ACC112 (cell line): ENCODE results near the gene TMCC1.
"Not testable (repeated sequence)": the region's sequence is repeated elsewhere in the genome, so short reads cannot be mapped to it uniquely, and the experiment has no call there.

ENCODE experiments used
- H2AFZ ChIP-seq: fragments of 200-600 bp; sonication (generic); one replicate; pipeline ENCODE4 v1.6.0; 2017; ENCODE audit warnings: antibody characterized with exemption, low read length; ENCODE audit not compliant: unreplicated experiment
- H3K27ac ChIP-seq: fragments of 200-600 bp; sonication (generic); 2 replicates; pipeline ENCODE4 v1.5.1; 2014; ENCODE audit warnings: low read depth, mild to moderate bottlenecking, antibody characterized with exemption, low read length, moderate library complexity
- H3K27me3 ChIP-seq: fragments of 200-600 bp; sonication (generic); 2 replicates; pipeline ENCODE4 v1.6.1; 2014; ENCODE audit warnings: mild to moderate bottlenecking, antibody characterized with exemption, low read length, moderate library complexity, mixed read lengths; ENCODE audit not compliant: insufficient read depth
- H3K36me3 ChIP-seq: fragments of 200-600 bp; sonication (generic); 2 replicates; pipeline ENCODE4 v1.6.1; 2016; ENCODE audit warnings: mild to moderate bottlenecking, antibody characterized with exemption, low read length, moderate library complexity, mixed read lengths; ENCODE audit not compliant: insufficient read depth
- H3K4me1 ChIP-seq: fragments of 200-600 bp; sonication (generic); one replicate; pipeline ENCODE4 v1.6.1; 2016; ENCODE audit warnings: low read length, mixed read lengths; ENCODE audit not compliant: insufficient read depth, unreplicated experiment, control insufficient read depth
- H3K4me3 ChIP-seq: fragments of 200-600 bp; sonication (generic); 2 replicates; pipeline ENCODE4 v1.5.1; 2014; ENCODE audit warnings: mild to moderate bottlenecking, low read depth, low read length
- H3K79me2 ChIP-seq: fragments of 200-600 bp; sonication (generic); one replicate; pipeline ENCODE4 v1.6.0; 2016; ENCODE audit warnings: low read length; ENCODE audit not compliant: control insufficient read depth, unreplicated experiment, insufficient read depth

Gene TMCC1

GRCh38 chr3:129892857-129893580, 492 bp downstream of the TMCC1 start:
- peaks cover 37% of the 10 kb centered on the region for H3K4me1 ChIP-seq
- peaks cover 5% of the 10 kb centered on the region; the same call in 1 of the 2 replicates for H3K36me3 ChIP-seq
- peak overlapping the region; percentile 91 for H3K4me3 ChIP-seq
- peak overlapping the region; percentile 31 for H2AFZ ChIP-seq
- peaks cover 48% of the 10 kb centered on the region for H3K79me2 ChIP-seq
- peak overlapping the region; percentile 50; the same call in 1 of the 2 replicates for H3K27ac ChIP-seq
- H3K27me3 ChIP-seq, result no peaks in the 10 kb centered on the region

- H3K4me3 ChIP-seq, result peak overlapping the region; percentile 91
- H3K4me1 ChIP-seq, result peaks cover 41% of the 10 kb centered on the region
- H3K36me3 ChIP-seq, result peaks cover 5% of the 10 kb centered on the region; the same call in 1 of the 2 replicates
- H2AFZ ChIP-seq, result peak overlapping the region; percentile 31
- H3K27ac ChIP-seq, result no peak overlapping the region
- no peaks in the 10 kb centered on the region for H3K27me3 ChIP-seq
- H3K79me2 ChIP-seq, result peaks cover 53% of the 10 kb centered on the region
These were observed 1.0 kb downstream of the TMCC1 start for GRCh38 chr3:129892486-129892856.

- Histone ChIP-seq H3K4me3 (no peak overlapping the region), H3K79me2 (peaks cover 61% of the 10 kb centered on the region), H3K27ac (no peak overlapping the region), H3K4me1 (peaks cover 41% of the 10 kb centered on the region), H3K36me3 (no peaks in the 10 kb centered on the region), H3K27me3 (no peaks in the 10 kb centered on the region), H2AFZ (no peak overlapping the region)
These were observed 2.6 kb downstream of the TMCC1 start for GRCh38 chr3:129890891-129891290.

- H3K79me2 ChIP-seq, result peaks cover 62% of the 10 kb centered on the region
- H2AFZ ChIP-seq, result no peak overlapping the region
- H3K27ac ChIP-seq, result no peak overlapping the region
- H3K4me3 ChIP-seq, result no peak overlapping the region
- H3K36me3 ChIP-seq, result no peaks in the 10 kb centered on the region
- H3K27me3 ChIP-seq, result no peaks in the 10 kb centered on the region
- peaks cover 41% of the 10 kb centered on the region for H3K4me1 ChIP-seq
These were observed 3.4 kb downstream of the TMCC1 start for GRCh38 chr3:129890125-129890524.

GRCh38 chr3:129888771-129889170, 4.7 kb downstream of the TMCC1 start:
- H3K4me3 ChIP-seq, result no peak overlapping the region; the same call in 1 of the 2 replicates
- peaks cover 57% of the 10 kb centered on the region for H3K79me2 ChIP-seq
- peaks cover 41% of the 10 kb centered on the region for H3K4me1 ChIP-seq
- no peak overlapping the region for H2AFZ ChIP-seq
- peak overlapping the region; percentile 22; the same call in 1 of the 2 replicates for H3K27ac ChIP-seq
- no peaks in the 10 kb centered on the region for H3K27me3 ChIP-seq
- no peaks in the 10 kb centered on the region for H3K36me3 ChIP-seq

GRCh38 chr3:129881261-129881660, 12.2 kb downstream of the TMCC1 start:
- Histone ChIP-seq H3K4me1 (no peaks in the 10 kb centered on the region), H3K36me3 (peaks cover 7% of the 10 kb centered on the region), H3K4me3 (no peak overlapping the region), H3K27me3 (no peaks in the 10 kb centered on the region), H2AFZ (no peak overlapping the region), H3K27ac (no peak overlapping the region), H3K79me2 (peaks cover 26% of the 10 kb centered on the region)

GRCh38 chr3:129878355-129878754, 15.2 kb downstream of the TMCC1 start:
- H3K27ac ChIP-seq, result no peak overlapping the region
- no peak overlapping the region for H2AFZ ChIP-seq
- H3K4me1 ChIP-seq, result no peaks in the 10 kb centered on the region
- peaks cover 19% of the 10 kb centered on the region for H3K79me2 ChIP-seq
- H3K27me3 ChIP-seq, result no peaks in the 10 kb centered on the region
- H3K36me3 ChIP-seq, result peaks cover 7% of the 10 kb centered on the region
- H3K4me3 ChIP-seq, result no peak overlapping the region

- H3K27me3 ChIP-seq, H3K27ac ChIP-seq, H2AFZ ChIP-seq, H3K79me2 ChIP-seq, H3K4me3 ChIP-seq, H3K4me1 ChIP-seq: not testable (repeated sequence)
- peaks cover 10% of the 10 kb centered on the region for H3K36me3 ChIP-seq
These were observed 19.0 kb downstream of the TMCC1 start for GRCh38 chr3:129874479-129874878.

- H3K27ac ChIP-seq, result no peak overlapping the region
- peaks cover 10% of the 10 kb centered on the region; the same call in 1 of the 2 replicates for H3K36me3 ChIP-seq
- H2AFZ ChIP-seq, result no peak overlapping the region
- no peaks in the 10 kb centered on the region for H3K27me3 ChIP-seq
- H3K79me2 ChIP-seq, result peaks cover 10% of the 10 kb centered on the region
- H3K4me1 ChIP-seq, result peaks cover 10% of the 10 kb centered on the region
- no peak overlapping the region for H3K4me3 ChIP-seq
These were observed 24.6 kb downstream of the TMCC1 start for GRCh38 chr3:129868912-129869311.

GRCh38 chr3:129867506-129868124, 25.9 kb downstream of the TMCC1 start:
- no peak overlapping the region for H3K27ac ChIP-seq
- H3K4me1 ChIP-seq, result peaks cover 10% of the 10 kb centered on the region
- H3K27me3 ChIP-seq, result no peaks in the 10 kb centered on the region
- peaks cover 10% of the 10 kb centered on the region for H3K79me2 ChIP-seq
- H3K36me3 ChIP-seq, result peaks cover 10% of the 10 kb centered on the region; the same call in 1 of the 2 replicates
- H2AFZ ChIP-seq, result no peak overlapping the region
- no peak overlapping the region for H3K4me3 ChIP-seq

GRCh38 chr3:129865806-129866205, 27.7 kb downstream of the TMCC1 start:
- Histone ChIP-seq H3K79me2 (peaks cover 10% of the 10 kb centered on the region), H3K27me3 (no peaks in the 10 kb centered on the region), H2AFZ (no peak overlapping the region), H3K4me3 (no peak overlapping the region), H3K36me3 (peaks cover 13% of the 10 kb centered on the region; the same call in 1 of the 2 replicates), H3K4me1 (peaks cover 10% of the 10 kb centered on the region), H3K27ac (no peak overlapping the region)
